Panc1 (cell line): ENCODE data around the gene LILRB4.

ENCODE experiments used
- TF ChIP-seq, protein P1 (sequence below): fragments of 450-650 bp; IDR thresholded peaks from 2 replicates; pipeline ENCODE4 v1.5.1; 2017; ENCODE audit warnings: mild to moderate bottlenecking
- TF ChIP-seq, protein P2 (sequence below), 2 experiments: IDR thresholded peaks; 2 replicates each; pipeline ENCODE4 v1.6.1; 2011 to 2012; ENCODE audit warnings: low read depth in 2 of 2, control low read depth in 1 of 2, low read length in 1 of 2, mild to moderate bottlenecking in 1 of 2, moderate library complexity in 1 of 2; ENCODE audit not compliant: insufficient read depth in 1 of 2

DNA sequence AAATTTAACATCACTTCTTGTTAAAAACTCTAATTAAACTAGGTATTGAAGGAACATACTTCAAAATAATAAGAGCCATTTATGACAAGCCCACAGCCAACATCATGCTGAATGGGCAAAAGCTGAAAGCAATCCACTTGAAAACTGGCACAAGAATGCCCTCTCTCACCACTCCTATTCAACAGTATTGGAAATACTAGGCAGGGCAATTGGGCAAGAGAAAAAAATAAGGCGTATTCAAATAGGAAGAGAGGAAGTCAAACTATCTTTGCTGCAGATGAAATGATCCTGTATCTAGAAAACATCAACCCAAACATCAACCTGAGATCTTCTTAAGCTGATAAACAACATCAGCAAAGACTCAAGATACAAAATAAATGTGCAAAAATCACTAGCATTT, 48.1 kb upstream of the LILRB4 start:
- TF ChIP-seq, protein P1, sequence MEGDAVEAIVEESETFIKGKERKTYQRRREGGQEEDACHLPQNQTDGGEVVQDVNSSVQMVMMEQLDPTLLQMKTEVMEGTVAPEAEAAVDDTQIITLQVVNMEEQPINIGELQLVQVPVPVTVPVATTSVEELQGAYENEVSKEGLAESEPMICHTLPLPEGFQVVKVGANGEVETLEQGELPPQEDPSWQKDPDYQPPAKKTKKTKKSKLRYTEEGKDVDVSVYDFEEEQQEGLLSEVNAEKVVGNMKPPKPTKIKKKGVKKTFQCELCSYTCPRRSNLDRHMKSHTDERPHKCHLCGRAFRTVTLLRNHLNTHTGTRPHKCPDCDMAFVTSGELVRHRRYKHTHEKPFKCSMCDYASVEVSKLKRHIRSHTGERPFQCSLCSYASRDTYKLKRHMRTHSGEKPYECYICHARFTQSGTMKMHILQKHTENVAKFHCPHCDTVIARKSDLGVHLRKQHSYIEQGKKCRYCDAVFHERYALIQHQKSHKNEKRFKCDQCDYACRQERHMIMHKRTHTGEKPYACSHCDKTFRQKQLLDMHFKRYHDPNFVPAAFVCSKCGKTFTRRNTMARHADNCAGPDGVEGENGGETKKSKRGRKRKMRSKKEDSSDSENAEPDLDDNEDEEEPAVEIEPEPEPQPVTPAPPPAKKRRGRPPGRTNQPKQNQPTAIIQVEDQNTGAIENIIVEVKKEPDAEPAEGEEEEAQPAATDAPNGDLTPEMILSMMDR, result no peak
- TF ChIP-seq, protein P2, sequence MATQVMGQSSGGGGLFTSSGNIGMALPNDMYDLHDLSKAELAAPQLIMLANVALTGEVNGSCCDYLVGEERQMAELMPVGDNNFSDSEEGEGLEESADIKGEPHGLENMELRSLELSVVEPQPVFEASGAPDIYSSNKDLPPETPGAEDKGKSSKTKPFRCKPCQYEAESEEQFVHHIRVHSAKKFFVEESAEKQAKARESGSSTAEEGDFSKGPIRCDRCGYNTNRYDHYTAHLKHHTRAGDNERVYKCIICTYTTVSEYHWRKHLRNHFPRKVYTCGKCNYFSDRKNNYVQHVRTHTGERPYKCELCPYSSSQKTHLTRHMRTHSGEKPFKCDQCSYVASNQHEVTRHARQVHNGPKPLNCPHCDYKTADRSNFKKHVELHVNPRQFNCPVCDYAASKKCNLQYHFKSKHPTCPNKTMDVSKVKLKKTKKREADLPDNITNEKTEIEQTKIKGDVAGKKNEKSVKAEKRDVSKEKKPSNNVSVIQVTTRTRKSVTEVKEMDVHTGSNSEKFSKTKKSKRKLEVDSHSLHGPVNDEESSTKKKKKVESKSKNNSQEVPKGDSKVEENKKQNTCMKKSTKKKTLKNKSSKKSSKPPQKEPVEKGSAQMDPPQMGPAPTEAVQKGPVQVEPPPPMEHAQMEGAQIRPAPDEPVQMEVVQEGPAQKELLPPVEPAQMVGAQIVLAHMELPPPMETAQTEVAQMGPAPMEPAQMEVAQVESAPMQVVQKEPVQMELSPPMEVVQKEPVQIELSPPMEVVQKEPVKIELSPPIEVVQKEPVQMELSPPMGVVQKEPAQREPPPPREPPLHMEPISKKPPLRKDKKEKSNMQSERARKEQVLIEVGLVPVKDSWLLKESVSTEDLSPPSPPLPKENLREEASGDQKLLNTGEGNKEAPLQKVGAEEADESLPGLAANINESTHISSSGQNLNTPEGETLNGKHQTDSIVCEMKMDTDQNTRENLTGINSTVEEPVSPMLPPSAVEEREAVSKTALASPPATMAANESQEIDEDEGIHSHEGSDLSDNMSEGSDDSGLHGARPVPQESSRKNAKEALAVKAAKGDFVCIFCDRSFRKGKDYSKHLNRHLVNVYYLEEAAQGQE (IDR thresholded peaks at IDR 0.05; ENCODE audit: insufficient read depth in 1 of 2, low read depth in 2 of 2, low read length in 1 of 2), result no peak
